Neuron (in vitro differentiated cells): ENCODE results near the gene HBQ1.
"Not testable (repeated sequence)": the region's sequence is repeated elsewhere in the genome, so short reads cannot be mapped to it uniquely, and the experiment has no call there.

Experiments
- H2AFZ ChIP-seq: one replicate; pipeline ENCODE4 v1.6.1; 2013; ENCODE audit warnings: low read depth, mild to moderate bottlenecking, inconsistent platforms, low read length, moderate library complexity
- H3K27me3 ChIP-seq: one replicate; pipeline ENCODE4 v1.6.1; 2013; ENCODE audit warnings: low read length; ENCODE audit not compliant: insufficient read depth
- H3K36me3 ChIP-seq: one replicate; pipeline ENCODE4 v1.6.1; 2013; ENCODE audit warnings: low read length; ENCODE audit not compliant: insufficient read depth
- H3K4me1 ChIP-seq: one replicate; pipeline ENCODE4 v1.6.1; 2013; ENCODE audit warnings: low read length; ENCODE audit not compliant: insufficient read depth
- H3K4me3 ChIP-seq: 2 replicates; pipeline ENCODE4 v1.5.1; 2013; ENCODE audit warnings: mild to moderate bottlenecking, low read length, moderate library complexity
- H3K9me3 ChIP-seq: one replicate; pipeline ENCODE4 v1.6.1; 2013; ENCODE audit warnings: low read length

HBQ1 gene

GRCh38 chr16:164134-164823, 16.0 kb upstream of the HBQ1 start:
- not testable (repeated sequence) for H2AFZ ChIP-seq, H3K4me1 ChIP-seq, H3K36me3 ChIP-seq, H3K9me3 ChIP-seq, H3K4me3 ChIP-seq
- H3K27me3 ChIP-seq: peaks cover 64% of the 10 kb centered on the region

- Histone ChIP-seq H2AFZ (no peak overlapping the region), H3K27me3 (peaks cover 65% of the 10 kb centered on the region), H3K36me3 (no peaks in the 10 kb centered on the region), H3K9me3 (peaks cover 3% of the 10 kb centered on the region), H3K4me3 (no peak overlapping the region), H3K4me1 (peaks cover 7% of the 10 kb centered on the region)
Measured at GRCh38 chr16:164827-165538, 15.3 kb upstream of the HBQ1 start.

- peaks cover 69% of the 10 kb centered on the region for H3K27me3 ChIP-seq
- H3K4me3 ChIP-seq: no peak within 1 kb of the TSS
- no peak within 1 kb of the TSS for H2AFZ ChIP-seq
- H3K36me3 ChIP-seq: no peaks in the 10 kb centered on the region
- H3K9me3 ChIP-seq: peaks cover 3% of the 10 kb centered on the region
- peaks cover 7% of the 10 kb centered on the region for H3K4me1 ChIP-seq
Measured at GRCh38 chr16:165539-166374, 14.5 kb upstream of the HBQ1 start, which contains the start of gene HBM. TSS of gene HBM (plus strand) at chr16:165978. CDS start at chr16:165998, 20 bp downstream.

GRCh38 chr16:166375-167121, 13.7 kb upstream of the HBQ1 start:
- H3K9me3 ChIP-seq: peaks cover 3% of the 10 kb centered on the region
- H3K27me3 ChIP-seq: peaks cover 67% of the 10 kb centered on the region
- H3K4me3 ChIP-seq: no peak overlapping the region
- H3K4me1 ChIP-seq: peaks cover 7% of the 10 kb centered on the region
- no peaks in the 10 kb centered on the region for H3K36me3 ChIP-seq
- no peak overlapping the region for H2AFZ ChIP-seq

GRCh38 chr16:167122-167690, 13.1 kb upstream of the HBQ1 start:
- Histone ChIP-seq H3K4me1 (peaks cover 7% of the 10 kb centered on the region), H3K36me3 (no peaks in the 10 kb centered on the region), H3K9me3 (peaks cover 3% of the 10 kb centered on the region), H3K27me3 (peaks cover 69% of the 10 kb centered on the region), H2AFZ (no peak overlapping the region), H3K4me3 (no peak overlapping the region)

- H3K36me3 ChIP-seq: no peaks in the 10 kb centered on the region
- peaks cover 66% of the 10 kb centered on the region for H3K27me3 ChIP-seq
Measured at GRCh38 chr16:168424-168823, 11.8 kb upstream of the HBQ1 start.

GRCh38 chr16:169014-169413, 11.2 kb upstream of the HBQ1 start:
- H3K4me1 ChIP-seq: peaks cover 7% of the 10 kb centered on the region
- peaks cover 66% of the 10 kb centered on the region for H3K27me3 ChIP-seq
- no peak overlapping the region for H3K4me3 ChIP-seq
- H3K36me3 ChIP-seq: no peaks in the 10 kb centered on the region
- no peak overlapping the region for H2AFZ ChIP-seq
- no peaks in the 10 kb centered on the region for H3K9me3 ChIP-seq

More at GRCh38 chr16:168424-168823, 11.8 kb upstream of the HBQ1 start:
- no peaks in the 10 kb centered on the region for H3K9me3 ChIP-seq
- H3K4me3 ChIP-seq: no peak overlapping the region
- no peak overlapping the region for H2AFZ ChIP-seq
- H3K4me1 ChIP-seq: peaks cover 7% of the 10 kb centered on the region

GRCh38 chr16:170088-170507, 10.2 kb upstream of the HBQ1 start:
- H3K4me1 ChIP-seq, H3K9me3 ChIP-seq, H3K36me3 ChIP-seq, H3K4me3 ChIP-seq, H2AFZ ChIP-seq: not testable (repeated sequence)
- peaks cover 72% of the 10 kb centered on the region for H3K27me3 ChIP-seq

GRCh38 chr16:170788-171187, 9.5 kb upstream of the HBQ1 start:
- Histone ChIP-seq H3K4me3 (no peak overlapping the region), H2AFZ (no peak overlapping the region), H3K9me3 (no peaks in the 10 kb centered on the region), H3K27me3 (peaks cover 71% of the 10 kb centered on the region), H3K4me1 (peaks cover 4% of the 10 kb centered on the region), H3K36me3 (no peaks in the 10 kb centered on the region)

- H3K27me3 ChIP-seq: peaks cover 60% of the 10 kb centered on the region
- H2AFZ ChIP-seq, H3K4me3 ChIP-seq, H3K36me3 ChIP-seq, H3K9me3 ChIP-seq, H3K4me1 ChIP-seq: not testable (repeated sequence)
Measured at GRCh38 chr16:172374-172941, 7.8 kb upstream of the HBQ1 start, which contains the start of gene HBA2. TSS of gene HBA2 (plus strand) at chr16:172876. CDS start at chr16:172913, 37 bp downstream.

GRCh38 chr16:173211-173854, 6.9 kb upstream of the HBQ1 start:
- not testable (repeated sequence) for H2AFZ ChIP-seq, H3K36me3 ChIP-seq, H3K4me3 ChIP-seq, H3K4me1 ChIP-seq, H3K9me3 ChIP-seq
- H3K27me3 ChIP-seq: peaks cover 60% of the 10 kb centered on the region
